CD4-positive, alpha-beta T cell treated with Interleukin-2 at 100 ng/mL for 4 hours (primary cell): ENCODE measurements around the gene CDC37L1.
A peak's percentile ranks its signal among the peaks of the same experiment; 100 is the strongest.
"Not testable (repeated sequence)": the region's sequence is repeated elsewhere in the genome, so short reads cannot be mapped to it uniquely, and the experiment has no call there.

ENCODE experiments used
- DNase-seq: peaks from one replicate; pipeline ENCODE4 v3.0.0-alpha.2; 2020; ENCODE audit warnings: low spot score

Gene CDC37L1

DNA sequence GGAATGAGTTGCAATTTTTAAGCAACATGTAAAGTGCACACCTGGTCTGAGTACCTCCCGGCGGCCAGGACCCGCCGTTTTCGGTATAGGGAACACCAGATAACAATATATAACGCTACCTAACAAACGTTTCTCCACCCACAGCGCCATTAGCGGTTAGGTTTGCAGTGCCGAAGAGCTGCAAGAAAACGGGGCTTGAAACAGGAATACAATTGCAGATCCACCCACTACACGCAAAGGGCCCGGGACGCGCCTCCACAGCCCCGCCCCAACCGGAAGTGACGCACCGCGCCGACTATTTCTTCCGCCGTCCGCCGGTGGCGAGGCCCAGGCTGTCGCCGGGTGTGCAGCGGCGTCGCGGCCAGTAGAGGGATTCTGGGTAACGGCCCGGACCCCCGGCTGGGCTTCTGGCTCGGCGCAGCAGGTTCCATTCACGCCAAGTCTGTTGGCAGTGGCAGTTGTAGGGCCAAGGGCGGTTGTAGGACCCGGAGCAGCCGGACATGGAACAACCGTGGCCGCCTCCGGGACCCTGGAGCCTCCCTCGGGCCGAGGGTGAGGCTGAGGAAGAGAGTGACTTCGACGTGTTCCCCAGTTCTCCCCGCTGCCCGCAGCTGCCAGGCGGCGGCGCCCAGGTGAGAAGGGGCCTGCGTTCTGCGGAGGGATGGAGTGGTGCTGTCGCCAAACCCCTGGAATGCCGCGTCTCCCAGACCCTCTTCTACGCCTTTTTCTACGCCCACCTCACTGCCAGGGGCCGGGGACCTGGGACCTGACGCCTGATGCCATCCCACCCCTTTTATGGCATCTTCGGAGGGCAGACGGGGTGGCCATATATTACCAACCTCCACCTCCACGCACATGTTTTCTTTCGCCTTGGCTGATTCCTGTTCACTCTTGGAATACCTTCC, at the start of gene CDC37L1:
CDC37L1 (plus strand) TSS at position 302 of the 905 bp plus-strand sequence; CDS start at position 501, 199 bp downstream.
- peak; percentile 98 for DNase-seq

GRCh38 chr9:4630836-4631235, 48.5 kb upstream of the CDC37L1 start:
- DNase-seq, result no peak

- DNase-seq, result no peak
These were observed 40.4 kb upstream of the CDC37L1 start for GRCh38 chr9:4638968-4639367.

GRCh38 chr9:4639420-4639819, 39.9 kb upstream of the CDC37L1 start:
- DNase-seq, result no peak

DNA sequence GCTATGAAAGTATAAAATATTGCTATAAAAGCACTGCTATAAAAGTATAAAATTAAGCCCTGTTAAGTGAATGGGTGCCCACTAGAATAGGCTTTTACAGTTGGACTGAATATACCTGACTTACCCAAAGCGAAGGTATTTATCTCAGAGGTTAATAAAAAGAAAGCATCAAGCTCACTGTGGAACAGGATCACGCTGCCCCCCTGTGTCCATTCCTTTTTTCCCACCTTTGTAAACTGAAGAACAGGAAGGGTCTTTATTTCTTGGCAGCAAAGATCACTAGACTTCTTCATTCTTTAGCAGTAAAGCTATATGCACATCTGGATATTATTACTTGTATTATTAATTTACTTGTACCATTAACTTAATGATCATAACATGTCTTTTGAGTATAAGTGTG, 39.3 kb upstream of the CDC37L1 start:
- DNase-seq, result peak; percentile 38

DNA sequence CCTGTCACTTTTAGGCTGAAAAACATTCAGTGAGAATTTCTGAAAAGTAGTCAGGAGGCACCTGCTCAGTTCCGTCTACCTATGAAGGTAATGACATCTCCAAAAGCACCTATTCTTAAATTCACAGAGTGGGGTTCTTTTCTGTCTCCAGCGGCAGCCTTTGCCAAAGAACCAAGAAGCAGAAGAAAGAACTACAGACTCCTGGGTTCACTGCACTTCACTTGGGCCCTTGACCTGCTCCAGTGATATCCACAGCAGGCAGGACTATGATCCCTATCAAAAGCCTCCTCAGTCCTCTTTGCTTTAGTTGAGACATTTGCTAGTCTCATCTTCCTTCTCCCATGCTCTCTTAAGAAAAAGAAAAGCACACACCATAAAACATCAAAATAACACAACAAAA, 37.0 kb upstream of the CDC37L1 start:
- DNase-seq, result no peak

DNA sequence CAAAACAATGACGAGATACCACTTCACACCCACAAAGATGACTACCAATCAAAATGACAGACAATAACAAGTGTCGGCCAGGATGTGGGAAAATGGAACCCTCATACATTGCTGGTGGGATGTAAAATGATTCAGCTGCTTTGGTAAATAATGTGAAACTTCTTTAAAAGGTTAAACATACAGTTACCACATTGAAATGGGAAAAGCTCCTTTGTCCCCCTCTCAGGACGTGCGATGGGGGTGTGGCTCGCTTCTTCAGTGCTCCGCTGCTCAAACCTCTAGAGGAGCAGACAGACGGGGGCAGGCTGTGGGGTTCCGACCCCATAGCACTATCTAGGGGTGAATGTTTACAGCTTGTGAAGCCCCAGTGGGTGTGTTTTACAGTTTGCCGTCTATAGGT, 25.3 kb upstream of the CDC37L1 start:
- peak; percentile 27 for DNase-seq

GRCh38 chr9:4654538-4654937, 24.8 kb upstream of the CDC37L1 start:
- no peak for DNase-seq

DNA sequence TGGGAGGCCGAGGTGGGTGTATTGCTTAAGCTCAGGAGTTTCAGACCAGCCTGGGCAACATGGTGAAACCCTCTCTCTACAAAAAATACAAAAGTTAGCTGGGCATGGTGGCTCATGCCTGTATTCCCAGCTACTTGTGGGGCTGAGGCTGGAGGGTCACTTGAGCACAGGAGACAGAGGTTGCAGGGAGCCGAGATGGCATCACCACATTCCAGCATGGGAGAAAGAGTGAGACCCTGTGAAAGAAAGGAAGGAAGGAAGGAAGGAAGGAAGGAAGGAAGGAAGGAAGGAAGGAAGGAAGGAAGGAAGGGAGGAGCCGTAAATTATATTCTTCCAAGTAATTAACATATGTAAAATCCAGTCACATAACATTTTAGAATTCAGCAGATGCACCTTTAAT, 23.2 kb upstream of the CDC37L1 start:
- not testable (repeated sequence) for DNase-seq

DNA sequence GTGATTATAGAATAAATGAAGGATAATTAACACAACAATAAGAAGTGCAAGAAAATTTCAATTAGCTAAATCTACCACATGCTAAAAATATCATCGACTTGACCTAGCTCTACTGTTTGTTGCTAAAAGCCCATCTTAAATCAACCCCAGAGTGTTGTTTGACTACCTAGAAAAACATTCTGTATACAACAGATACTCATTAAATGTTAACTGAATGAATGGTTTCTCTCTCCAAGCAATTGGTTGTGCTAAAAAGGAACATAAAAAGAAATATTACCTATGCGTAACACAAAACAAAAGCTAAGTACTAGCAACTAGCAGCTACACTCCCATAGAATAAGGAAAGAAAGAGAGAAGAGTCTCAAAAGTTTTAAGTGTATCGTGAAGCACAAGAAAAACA, 22.7 kb upstream of the CDC37L1 start:
- no peak for DNase-seq

DNA sequence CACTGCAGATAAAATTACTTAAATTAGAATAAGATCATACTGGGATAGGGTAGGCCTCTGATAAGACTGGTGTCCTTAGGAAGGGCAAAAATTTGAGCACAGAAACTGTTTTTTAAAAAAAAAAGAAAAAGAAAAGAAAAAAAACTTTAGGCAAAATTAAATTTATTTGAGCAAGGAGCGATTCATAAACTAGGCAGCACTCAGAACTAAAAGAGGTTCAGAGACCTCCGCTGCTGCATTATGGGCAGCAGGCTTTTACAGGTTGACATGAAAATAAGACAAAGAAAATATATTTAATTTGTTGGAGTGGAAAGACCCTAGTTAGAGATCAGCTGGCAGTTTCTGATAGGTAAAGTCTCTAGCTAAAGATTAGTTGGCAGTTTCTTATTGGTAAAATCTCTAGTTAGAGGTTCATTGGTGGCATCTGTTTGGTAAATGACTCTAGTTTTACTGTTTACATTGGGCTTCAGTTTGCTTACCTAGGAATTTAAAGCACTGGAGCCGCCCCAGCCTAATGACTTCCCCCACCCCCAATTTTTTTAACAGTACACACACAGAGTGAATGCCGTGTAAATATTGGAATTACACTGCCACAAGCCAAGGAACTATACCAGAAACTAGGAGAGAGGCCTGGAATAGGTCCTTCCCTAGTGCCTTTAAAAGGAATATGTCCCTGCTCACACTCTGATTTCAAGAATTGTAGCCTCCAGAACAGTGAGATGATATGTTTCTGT, 21.8 kb upstream of the CDC37L1 start:
- DNase-seq, result no peak

DNA sequence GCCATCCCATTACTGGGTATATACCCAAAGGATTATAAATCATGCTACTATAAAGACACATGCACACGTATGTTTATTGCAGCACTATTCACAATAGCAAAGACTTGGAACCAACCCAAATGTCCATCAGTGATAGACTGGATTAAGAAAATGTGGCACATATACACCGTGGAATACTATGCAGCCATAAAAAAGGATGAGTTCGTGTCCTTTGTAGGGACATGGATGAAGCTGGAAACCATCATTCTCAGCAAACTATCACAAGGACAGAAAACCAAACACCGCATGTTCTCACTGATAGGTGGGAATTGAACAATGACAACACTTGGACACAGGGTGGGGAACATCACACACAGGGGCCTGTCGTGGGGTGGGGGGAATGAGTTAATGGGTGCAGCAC, 18.7 kb upstream of the CDC37L1 start:
- DNase-seq, result not testable (repeated sequence)

- no peak for DNase-seq
These were observed 18.2 kb upstream of the CDC37L1 start for GRCh38 chr9:4661165-4661564.

GRCh38 chr9:4661611-4662010, 17.8 kb upstream of the CDC37L1 start:
- peak; percentile 37 for DNase-seq

DNA sequence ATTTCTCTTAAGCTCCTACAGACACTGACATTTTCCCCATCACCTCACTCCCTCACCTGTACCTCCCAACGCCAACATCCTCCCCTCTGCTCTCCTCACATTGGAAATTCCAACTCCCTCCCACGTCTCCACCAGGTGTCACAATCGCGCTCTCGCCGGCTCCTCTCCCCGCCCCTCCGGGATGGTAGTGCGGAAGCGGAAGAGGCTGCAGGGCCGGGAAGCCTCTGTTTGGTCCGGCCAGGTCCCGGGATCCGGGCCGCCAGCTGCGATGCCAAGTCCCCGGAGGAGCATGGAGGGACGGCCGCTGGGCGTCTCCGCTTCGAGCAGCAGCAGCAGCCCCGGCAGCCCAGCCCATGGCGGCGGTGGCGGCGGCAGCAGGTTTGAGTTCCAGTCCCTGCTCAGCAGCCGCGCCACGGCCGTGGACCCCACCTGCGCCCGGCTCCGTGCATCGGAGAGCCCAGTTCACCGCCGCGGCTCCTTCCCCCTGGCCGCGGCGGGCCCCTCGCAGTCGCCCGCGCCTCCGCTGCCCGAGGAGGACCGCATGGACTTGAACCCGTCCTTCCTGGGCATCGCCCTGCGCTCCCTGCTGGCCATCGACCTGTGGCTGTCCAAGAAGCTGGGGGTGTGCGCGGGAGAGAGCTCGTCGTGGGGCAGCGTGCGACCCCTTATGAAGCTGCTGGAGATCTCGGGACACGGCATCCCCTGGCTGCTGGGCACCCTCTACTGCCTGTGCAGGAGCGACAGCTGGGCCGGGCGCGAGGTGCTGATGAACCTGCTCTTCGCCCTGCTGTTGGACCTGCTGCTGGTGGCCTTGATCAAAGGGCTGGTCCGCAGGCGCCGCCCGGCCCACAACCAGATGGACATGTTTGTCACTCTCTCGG, 17.0 kb upstream of the CDC37L1 start, which contains the start of gene PLPP6:
PLPP6 (plus strand) TSS at position 187 of the 881 bp plus-strand sequence; CDS start at position 269, 82 bp downstream.
- peak; percentile 76 for DNase-seq

GRCh38 chr9:4662989-4663792, 16.2 kb upstream of the CDC37L1 start:
- DNase-seq, result peak; percentile 39

GRCh38 chr9:4663956-4664355, 15.4 kb upstream of the CDC37L1 start:
- no peak for DNase-seq

DNA sequence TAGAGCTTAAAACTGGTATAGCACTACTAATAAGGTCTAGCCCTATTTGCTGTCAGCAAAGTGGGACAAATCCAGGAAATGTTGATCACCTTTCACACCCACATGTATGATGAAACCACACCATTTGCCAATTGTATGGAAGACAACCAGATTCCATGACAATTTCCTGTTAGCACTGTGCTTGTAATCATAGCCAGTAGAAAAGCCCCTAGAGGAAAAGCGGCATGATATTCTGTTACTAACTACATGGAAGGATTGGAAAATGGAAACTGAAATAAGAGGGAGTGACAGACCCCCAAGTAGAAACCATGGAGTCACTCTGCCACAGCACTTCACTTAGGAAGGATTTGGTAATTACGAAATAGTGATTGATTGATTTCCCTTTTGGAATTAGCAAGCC, 14.0 kb upstream of the CDC37L1 start:
- DNase-seq, result no peak

DNA sequence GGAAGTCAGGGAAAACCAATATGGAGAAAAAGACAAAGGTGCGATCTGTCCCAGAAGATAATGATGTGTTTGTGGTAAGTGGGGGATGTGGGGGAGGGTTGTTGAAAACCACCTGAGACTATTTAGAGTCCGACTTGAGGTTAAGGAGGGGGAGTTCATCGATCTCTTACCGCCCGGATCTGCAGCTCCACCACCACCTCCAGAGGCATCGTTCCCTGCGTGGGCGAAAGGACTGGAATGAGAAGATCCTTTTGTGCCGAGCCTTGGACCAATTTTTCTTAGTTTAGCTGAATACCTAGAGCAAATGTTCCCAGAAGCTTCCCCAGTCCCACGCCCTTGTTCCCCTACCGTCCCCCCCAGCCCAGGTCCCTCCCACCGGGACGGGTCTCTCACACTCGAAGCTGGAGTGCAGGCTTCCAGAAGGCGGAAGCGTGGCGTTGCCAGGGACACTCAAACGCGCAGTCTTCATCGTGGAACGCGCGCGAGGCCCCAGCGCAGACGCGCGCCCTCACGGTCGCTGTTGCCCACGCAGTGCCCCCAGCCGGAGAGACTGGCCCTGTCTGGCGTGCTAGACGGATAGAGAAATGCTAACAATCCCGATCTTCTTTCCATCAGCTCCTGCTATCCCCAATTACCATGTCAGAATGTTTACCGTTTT, 13.2 kb upstream of the CDC37L1 start, which contains the start of gene SPATA6L:
SPATA6L (minus strand) TSS at position 439 of the 658 bp plus-strand sequence; CDS start at position 209, 230 bp downstream.
- DNase-seq, result peak; percentile 31

- DNase-seq, result no peak
These were observed 11.7 kb upstream of the CDC37L1 start for GRCh38 chr9:4667681-4668080.
